ENCODE measurements around the gene R3HDM4.
A peak's percentile ranks its signal among the peaks of the same experiment; 100 is the strongest.

R3HDM4 gene

GRCh38 chr19:941292-942132, 28.5 kb upstream of the R3HDM4 start:
- DNase-seq (ENCODE audit: insufficient read length, low spot score) (no peak), FAIRE-seq (no peak)
- no peak for TF ChIP-seq POLR2A (IDR thresholded peaks at IDR 0.05; ENCODE audit: low read depth, low read length)

DNA sequence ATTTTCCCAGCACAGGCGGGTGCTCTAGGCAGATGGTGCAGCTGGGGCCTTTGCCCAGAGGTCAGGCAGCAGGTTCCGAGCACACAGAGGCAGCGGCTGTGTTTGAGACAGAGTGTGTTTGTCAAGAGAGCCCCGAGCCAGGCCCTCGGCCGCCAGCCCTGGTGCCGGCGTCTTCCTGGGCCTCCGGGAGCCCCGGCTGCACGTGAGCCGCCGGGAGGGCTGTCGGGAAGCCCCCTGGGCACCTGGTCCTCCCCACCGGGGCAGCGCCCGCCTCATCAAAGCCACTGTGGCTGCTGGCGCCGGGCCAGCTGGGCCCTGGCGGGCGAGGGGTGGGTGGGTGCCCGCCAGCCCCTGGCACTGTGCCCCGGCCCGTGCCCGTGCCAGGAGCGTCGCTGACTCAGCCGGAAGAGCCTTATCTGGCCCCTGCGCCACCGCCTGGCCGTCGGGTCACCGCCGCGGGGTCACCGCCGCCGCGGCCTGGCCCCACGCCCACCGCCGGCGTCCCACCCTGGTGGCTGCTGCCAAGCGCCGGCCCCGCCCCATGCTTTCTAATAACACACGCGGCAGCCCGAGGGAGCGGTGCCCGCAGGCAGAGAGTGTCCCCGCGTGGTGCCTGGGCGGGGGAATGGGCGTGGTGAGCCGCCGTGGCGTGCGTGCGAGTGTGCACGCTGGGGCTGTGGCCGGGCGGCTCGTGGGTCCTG, 27.7 kb upstream of the R3HDM4 start:
- no peak for TF ChIP-seq POLR2A (IDR thresholded peaks at IDR 0.05; ENCODE audit: low read depth, low read length)
- no peak for FAIRE-seq
- DNase-seq (ENCODE audit: insufficient read length, low spot score): peak; percentile 87

DNA sequence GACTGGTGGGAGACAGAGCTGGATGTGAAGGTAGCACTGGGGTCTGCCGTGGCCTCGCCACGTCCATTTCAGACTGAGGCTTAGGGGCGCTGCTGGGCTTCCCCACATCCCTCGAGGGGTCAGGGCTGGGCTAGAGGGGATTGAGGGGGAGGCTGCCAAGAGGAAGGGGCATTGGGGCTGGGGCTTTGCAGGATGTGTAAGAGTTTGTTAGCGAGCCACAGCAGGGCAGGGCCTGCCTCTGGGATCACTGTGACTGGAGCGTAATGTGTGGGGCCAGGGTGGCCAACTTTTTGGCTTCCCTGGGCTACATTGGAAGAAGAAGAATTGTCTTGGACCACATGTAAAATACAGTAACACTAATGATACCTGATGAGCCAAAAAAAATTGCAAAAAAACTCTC, 26.9 kb upstream of the R3HDM4 start:
- DNase-seq (ENCODE audit: insufficient read length, low spot score) (no peak), FAIRE-seq (no peak)
- TF ChIP-seq POLR2A (IDR thresholded peaks at IDR 0.05; ENCODE audit: low read depth, low read length): no peak

- TF ChIP-seq POLR2A (IDR thresholded peaks at IDR 0.05; ENCODE audit: low read depth, low read length): no peak
- FAIRE-seq: no peak
- DNase-seq (ENCODE audit: insufficient read length, low spot score): no peak
Observed at GRCh38 chr19:939439-939838, 26.4 kb upstream of the R3HDM4 start.

GRCh38 chr19:938233-938923, 25.4 kb upstream of the R3HDM4 start:
- FAIRE-seq (no peak), DNase-seq (ENCODE audit: insufficient read length, low spot score) (no peak)
- TF ChIP-seq POLR2A (IDR thresholded peaks at IDR 0.05; ENCODE audit: low read depth, low read length): no peak

DNA sequence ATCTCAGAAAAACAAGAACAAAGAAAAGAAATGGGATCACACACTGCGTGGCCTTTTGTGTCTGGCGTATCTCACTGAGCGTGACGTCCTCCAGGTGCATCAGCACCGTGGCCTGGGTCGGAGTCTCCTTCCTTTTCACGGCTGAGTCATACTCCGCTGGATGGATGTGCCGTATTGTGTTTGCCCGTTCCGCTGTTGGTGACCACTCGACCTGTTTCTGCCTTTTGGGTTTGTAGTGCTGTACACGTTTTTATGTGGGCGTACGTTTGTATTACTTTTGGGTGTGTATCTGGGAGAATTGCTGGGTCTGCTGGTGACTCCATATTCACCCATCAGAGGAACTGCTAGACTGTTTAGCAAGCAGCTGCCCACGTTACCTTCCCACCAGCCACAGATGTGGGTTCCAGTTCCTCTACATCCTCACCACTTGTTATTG, 24.3 kb upstream of the R3HDM4 start:
- no peak for TF ChIP-seq POLR2A (IDR thresholded peaks at IDR 0.05; ENCODE audit: low read depth, low read length)
- DNase-seq (ENCODE audit: insufficient read length, low spot score) (no peak), FAIRE-seq (no peak)

- FAIRE-seq: no peak
- DNase-seq (ENCODE audit: insufficient read length, low spot score): no peak
- no peak for TF ChIP-seq POLR2A (IDR thresholded peaks at IDR 0.05; ENCODE audit: low read depth, low read length)
Observed at GRCh38 chr19:936175-936546, 23.1 kb upstream of the R3HDM4 start.

DNA sequence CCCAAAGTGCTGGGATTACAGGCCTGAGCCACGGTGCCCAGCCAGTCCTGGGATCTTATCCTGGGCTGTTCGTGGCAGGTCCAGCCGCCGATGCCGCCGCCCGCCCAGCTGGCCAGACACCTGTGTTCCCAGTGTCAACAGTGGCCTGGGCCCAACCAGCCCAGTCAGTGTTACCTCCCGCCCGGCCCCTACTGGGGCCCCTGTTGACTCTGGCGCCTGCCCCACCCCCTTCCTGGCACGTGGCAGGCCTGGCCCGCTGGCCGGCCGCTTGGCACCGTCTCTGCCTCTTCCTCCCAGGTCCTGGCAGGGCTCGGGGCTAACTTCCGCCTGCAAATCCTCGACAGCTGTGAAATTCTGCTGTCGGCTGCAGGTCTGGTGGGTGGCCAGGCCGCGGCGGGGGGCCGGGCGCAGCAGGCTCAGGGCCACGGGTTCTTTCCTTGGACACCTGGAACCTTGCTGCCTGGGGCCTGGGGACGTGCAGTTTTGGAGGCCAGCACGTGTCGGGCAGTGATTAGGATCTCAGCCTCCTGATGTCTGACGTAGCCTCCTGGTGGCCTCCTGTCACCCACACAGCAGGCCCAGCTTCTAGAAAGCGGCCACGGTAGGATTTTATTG, 22.0 kb upstream of the R3HDM4 start:
- no peak for TF ChIP-seq POLR2A (IDR thresholded peaks at IDR 0.05; ENCODE audit: low read depth, low read length)
- DNase-seq (ENCODE audit: insufficient read length, low spot score): no peak
- FAIRE-seq: no peak

DNA sequence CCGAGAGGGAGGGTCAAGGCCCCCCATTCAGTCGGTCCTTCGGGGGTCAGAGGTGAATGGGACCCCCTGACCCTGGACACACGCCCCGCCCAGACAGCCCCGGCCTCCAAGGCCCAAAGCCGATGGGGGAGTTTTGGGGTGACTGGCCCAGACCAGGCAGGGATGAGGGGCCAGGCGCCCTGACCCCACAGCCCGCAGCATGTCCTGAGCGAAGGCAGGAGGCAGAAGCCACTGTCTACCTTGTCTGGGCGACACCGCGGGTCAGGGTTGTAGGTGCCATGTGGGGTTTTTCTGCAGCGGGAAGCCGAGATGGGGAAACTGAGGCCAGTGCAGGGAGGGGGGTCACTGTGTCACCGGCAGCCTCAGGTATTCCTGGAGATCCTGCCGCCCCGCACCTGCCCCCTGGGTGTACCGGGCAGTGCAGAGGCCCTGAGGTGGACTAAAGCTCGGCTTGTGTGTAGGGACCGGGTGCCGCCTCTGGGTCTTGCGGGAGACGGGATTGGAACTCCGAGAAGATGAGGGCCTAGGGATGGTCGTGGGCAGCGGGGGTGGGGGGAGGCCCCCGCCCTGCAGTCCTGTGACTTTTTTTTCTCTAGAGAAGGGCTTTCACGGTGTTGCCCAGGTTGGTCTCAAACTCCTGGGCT, 21.3 kb upstream of the R3HDM4 start:
- DNase-seq (ENCODE audit: insufficient read length, low spot score) (no peak), FAIRE-seq (no peak)
- TF ChIP-seq POLR2A (IDR thresholded peaks at IDR 0.05; ENCODE audit: low read depth, low read length): no peak

GRCh38 chr19:933553-933882, 20.5 kb upstream of the R3HDM4 start:
- no peak for DNase-seq (ENCODE audit: insufficient read length, low spot score)
- no peak for TF ChIP-seq POLR2A (IDR thresholded peaks at IDR 0.05; ENCODE audit: low read depth, low read length)
- FAIRE-seq: no peak

DNA sequence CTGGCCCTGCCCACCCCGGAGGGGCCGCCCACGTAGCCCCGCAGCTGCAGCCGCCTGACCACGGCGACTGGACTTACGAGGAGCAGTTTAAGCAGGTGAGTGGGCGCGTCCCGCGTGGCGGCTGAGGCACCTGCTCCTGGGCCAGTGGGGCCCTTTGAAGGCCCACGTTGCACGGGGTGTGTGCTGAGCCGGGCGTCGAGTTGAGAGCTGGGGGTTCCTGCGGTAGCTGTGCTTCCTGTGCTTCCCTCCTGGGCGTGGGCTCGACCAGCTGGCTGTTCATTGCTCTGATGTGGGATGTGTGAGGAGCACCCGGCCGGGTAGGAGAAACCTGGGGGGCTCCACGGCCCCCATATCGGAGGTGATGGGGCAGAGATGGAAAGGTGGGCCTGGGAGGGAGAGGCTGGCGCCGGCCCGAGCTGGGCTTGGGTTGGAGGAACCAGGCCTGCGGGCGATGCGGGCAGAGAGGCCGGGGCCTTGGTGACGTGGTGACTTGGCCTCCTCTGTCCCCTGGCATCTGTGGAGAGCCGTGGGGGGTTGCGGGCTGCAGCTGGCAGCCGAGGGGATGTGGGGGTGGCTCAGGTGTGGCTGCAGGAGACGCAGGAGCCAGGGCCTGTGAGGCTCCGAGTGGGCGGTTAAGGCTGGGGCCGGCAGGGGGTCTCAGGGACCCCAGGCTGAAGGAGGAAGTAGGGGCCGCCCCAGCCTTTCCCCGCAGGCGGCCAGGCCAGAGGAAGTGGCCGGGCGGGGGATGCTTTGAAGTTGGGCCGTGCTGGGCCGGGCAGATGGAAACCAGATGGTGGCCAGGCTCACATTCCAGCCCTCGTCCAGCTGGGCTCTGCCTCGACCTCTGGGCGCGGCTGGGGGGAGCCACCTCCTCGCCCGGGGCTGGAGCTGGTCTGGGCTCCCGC, 19.9 kb upstream of the R3HDM4 start:
- FAIRE-seq (peak; percentile 64), DNase-seq (ENCODE audit: insufficient read length, low spot score) (peak; percentile 98)

DNA sequence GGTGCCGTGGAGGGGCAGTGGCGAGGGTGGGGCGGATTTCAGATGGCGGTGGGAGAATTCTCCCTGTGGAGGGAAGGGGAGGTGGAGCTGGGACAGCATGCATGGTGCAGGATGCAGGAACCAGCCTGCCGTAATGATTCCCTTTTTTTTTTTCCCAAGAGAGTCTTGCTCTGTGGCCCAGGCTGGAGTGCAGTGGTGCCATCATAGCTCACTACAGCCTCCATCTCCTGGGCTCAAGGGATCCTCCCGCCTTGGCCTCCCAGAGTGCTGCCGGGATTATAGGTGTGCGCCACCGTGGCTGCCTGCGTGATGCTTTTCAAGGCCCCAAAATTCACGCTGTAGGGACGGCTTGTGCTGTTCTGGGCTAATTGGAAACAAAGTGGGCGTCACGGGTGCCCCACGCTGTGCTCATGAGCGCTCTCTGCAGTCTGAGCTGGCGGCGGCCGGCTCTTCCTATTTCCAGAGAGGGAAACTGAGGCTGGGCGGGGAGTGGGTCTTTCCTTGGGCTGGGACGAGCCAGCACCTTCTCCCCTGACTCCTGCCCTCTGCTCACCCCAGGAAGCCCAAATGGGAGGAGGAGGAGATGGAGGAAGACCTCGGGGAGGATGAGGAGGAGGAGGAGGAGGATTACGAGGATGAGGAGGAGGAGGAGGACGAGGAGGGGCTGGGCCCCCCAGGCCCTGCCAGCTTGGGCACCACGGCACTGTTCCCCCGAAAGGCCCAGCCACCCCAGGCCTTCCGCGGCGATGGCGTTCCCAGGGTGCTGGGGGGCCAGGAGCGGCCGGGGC, 19.0 kb upstream of the R3HDM4 start:
- no peak for DNase-seq (ENCODE audit: insufficient read length, low spot score)
- FAIRE-seq: no peak
- no peak for TF ChIP-seq POLR2A (IDR thresholded peaks at IDR 0.05; ENCODE audit: low read depth, low read length)

More for the DNA sequence above, 19.9 kb upstream of the R3HDM4 start:
- TF ChIP-seq POLR2A (IDR thresholded peaks at IDR 0.05; ENCODE audit: low read depth, low read length): no peak
